ENCODE data around the gene PHF24. TPM values are rescaled to one million over a fixed set of nuclear protein-coding genes. Genes with fewer than 3 reads are reported as not detected.

The PHF24 gene
- total RNA-seq, 6 donors from 2014 or later = 0.10 to 0.74 (median 0.49) TPM; not detected in 2

DNA sequence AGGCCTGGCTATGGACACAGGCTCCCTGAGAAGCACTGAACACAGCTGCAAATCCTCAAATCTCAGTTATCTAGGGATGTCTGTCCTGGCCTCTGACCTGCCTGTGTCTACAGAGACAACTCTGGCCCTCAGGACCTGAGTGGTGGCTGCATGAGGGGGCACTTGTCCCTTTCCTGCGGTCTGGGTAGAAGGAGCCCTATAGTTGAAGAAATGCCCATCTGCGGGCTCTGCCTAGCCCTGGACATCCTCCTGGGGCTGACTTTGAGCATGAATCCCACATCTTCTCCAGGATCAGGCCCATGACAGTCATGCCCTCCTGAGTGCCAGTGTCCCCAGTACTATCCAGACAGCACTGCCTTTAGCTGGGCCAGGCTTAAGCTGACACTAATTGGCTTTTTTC lies 41.5 kb downstream of the PHF24 start:
- 100% methylated on average over 2 of the region's 2 CpGs; no CpG with 5 or more reads in 1 of the 2 donors for WGBS, 2 donors
- TF ChIP-seq EP300 (IDR thresholded peaks at IDR 0.05) (no peak), POLR2AphosphoS5 (IDR thresholded peaks at IDR 0.05) (no peak), POLR2A (IDR thresholded peaks at IDR 0.05) (no peak)
- TF ChIP-seq, protein P1, sequence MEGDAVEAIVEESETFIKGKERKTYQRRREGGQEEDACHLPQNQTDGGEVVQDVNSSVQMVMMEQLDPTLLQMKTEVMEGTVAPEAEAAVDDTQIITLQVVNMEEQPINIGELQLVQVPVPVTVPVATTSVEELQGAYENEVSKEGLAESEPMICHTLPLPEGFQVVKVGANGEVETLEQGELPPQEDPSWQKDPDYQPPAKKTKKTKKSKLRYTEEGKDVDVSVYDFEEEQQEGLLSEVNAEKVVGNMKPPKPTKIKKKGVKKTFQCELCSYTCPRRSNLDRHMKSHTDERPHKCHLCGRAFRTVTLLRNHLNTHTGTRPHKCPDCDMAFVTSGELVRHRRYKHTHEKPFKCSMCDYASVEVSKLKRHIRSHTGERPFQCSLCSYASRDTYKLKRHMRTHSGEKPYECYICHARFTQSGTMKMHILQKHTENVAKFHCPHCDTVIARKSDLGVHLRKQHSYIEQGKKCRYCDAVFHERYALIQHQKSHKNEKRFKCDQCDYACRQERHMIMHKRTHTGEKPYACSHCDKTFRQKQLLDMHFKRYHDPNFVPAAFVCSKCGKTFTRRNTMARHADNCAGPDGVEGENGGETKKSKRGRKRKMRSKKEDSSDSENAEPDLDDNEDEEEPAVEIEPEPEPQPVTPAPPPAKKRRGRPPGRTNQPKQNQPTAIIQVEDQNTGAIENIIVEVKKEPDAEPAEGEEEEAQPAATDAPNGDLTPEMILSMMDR (IDR thresholded peaks at IDR 0.05) = no peak
- Histone ChIP-seq H3K4me3 (no peak overlapping the region), H3K36me3 (peaks cover 0 to 16% (median 8%) of the 10 kb centered on the region in 4 donors), H3K4me1 (peaks cover 4 to 23% (median 13%) of the 10 kb centered on the region in 4 donors), H3K27me3 (no peaks in the 10 kb centered on the region), H3K27ac (no peak overlapping the region), H3K9me3 (no peaks in the 10 kb centered on the region)
- ATAC-seq (ENCODE audit: low FRiP score in 2 of 2) (no peak), DNase-seq (no peak)

DNA sequence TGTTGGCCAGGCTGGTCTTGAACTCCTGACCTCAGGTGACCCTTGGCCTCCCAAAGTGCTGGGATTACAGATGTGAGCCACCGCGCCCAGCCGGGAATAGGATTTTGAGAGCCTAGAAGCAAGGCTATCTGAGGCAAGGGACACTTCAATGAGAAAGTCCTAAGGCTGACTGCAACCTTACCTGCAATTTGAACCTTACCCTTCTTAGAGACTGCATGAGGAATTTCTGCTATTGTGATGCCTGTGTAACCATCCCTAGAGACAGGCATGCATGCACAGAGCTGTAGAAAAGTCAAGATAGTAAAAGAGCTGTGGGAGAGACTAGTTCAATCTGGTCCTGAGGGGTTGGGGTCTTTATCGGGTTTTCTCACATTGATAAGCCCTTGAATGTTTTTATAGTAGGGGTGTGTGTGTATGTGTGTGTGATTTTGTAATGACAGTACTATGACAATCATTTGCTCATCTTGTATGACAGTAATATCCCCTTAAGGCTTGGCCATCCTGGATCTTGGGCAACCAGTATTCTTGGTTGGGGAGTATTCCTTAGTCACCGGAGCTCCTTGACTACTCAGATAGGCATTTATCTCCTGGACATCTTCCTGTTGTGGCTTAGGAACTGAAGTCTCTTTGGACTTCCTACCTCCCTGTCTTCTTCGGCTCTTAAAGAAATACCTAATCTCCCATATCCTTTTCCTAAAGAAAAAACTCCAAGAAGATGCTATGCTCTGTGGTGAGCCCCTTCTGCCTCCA lies 42.6 kb downstream of the PHF24 start:
- ATAC-seq (ENCODE audit: low FRiP score in 2 of 2) = no peak
- 92 to 94% methylated on average over 6 of the region's 6 CpGs for WGBS, 2 donors
- TF ChIP-seq, protein P1 (IDR thresholded peaks at IDR 0.05) = no peak
- TF ChIP-seq POLR2AphosphoS5 (IDR thresholded peaks at IDR 0.05) (no peak), POLR2A (IDR thresholded peaks at IDR 0.05) (no peak), EP300 (IDR thresholded peaks at IDR 0.05) (no peak)

DNA sequence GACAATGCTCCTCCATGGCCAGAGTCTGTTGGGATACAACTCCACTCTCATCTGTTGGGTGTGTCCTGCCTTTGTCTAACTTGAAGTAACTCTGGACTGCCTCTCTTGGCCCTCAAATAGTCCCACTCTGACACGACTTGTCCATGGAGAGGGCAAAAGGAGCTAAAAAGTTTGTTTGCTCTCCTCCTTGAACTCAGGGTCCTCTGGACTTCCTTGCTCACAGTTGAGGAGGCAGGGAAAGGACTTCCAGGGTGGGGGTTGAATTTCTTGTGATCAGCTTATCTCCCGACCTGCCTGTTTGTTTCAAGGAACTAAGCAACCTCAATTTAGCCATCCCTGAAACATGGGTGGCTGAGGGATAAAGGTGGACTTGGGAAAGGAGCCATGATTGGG lies 43.2 kb downstream of the PHF24 start:
- H3K4me3 ChIP-seq = no peak overlapping the region
- H3K36me3 ChIP-seq = peaks cover 0 to 15% (median 6%) of the 10 kb centered on the region in 4 donors
- no peak for ATAC-seq (ENCODE audit: low FRiP score in 2 of 2)

More for the DNA sequence above, 42.6 kb downstream of the PHF24 start:
- H3K4me1 ChIP-seq = peaks cover 0 to 12% (median 4%) of the 10 kb centered on the region in 4 donors
- H3K27me3 ChIP-seq = no peaks in the 10 kb centered on the region
- no peak overlapping the region for H3K27ac ChIP-seq
- H3K9me3 ChIP-seq = no peaks in the 10 kb centered on the region
- no peak for DNase-seq
- H3K36me3 ChIP-seq = peaks cover 0 to 16% (median 8%) of the 10 kb centered on the region in 4 donors
- no peak overlapping the region for H3K4me3 ChIP-seq

DNA sequence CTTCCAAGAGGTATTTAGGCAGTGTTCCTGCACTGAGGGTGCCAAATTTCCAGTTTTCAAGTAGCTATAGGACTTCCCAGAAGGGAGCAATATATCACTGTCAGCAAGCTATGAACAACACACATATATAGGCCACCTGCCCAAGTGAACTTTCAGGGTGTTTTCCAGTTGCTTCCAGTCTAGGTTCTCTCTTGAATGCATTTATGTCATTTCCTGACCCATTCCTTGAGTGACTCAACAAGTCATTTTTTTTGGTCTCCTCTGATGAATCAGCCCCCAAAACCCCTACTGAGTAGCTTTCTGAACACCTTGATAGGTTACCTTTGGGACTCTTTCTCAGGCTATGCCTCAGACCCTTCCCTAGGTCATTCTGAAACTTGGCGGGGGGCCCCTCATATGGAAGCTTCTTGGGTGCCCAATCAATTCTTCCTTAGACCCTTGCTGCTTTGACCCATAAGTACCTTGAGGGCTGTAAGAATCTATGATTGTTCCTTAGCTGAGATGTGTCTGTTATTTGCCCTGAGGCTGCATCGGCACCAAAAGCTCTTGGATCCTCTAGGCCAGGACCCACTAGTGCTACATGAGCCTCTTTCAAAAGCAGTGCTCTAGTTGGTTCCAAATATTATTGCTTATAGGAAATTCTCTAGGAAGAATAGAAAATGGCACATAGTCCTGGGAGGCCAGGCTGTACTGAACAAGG lies 43.9 kb downstream of the PHF24 start:
- no peak overlapping the region for H3K27ac ChIP-seq
- H3K4me3 ChIP-seq = no peak overlapping the region
- peaks cover 0 to 11% (median 4%) of the 10 kb centered on the region in 4 donors for H3K4me1 ChIP-seq
- no peaks in the 10 kb centered on the region for H3K9me3 ChIP-seq
- 79 to 94% methylated on average over 2 of the region's 2 CpGs for WGBS, 2 donors
- ATAC-seq (ENCODE audit: low FRiP score in 2 of 2) (peak in 1 of 2 donors; percentile 48), DNase-seq (no peak)
- H3K36me3 ChIP-seq = peaks cover 0 to 8% (median 3%) of the 10 kb centered on the region in 4 donors
- TF ChIP-seq, protein P1 (IDR thresholded peaks at IDR 0.05) = no peak
- TF ChIP-seq POLR2AphosphoS5 (IDR thresholded peaks at IDR 0.05) (no peak), POLR2A (IDR thresholded peaks at IDR 0.05) (no peak), EP300 (IDR thresholded peaks at IDR 0.05) (no peak)
- H3K27me3 ChIP-seq = no peaks in the 10 kb centered on the region

More for the DNA sequence above, 43.2 kb downstream of the PHF24 start:
- DNase-seq = no peak
- H3K27ac ChIP-seq = no peak overlapping the region
- WGBS, 2 donors = 42 to 63% methylated on average over 2 of the region's 2 CpGs
- H3K9me3 ChIP-seq = no peaks in the 10 kb centered on the region
- TF ChIP-seq POLR2AphosphoS5 (IDR thresholded peaks at IDR 0.05) (no peak), EP300 (IDR thresholded peaks at IDR 0.05) (no peak), POLR2A (IDR thresholded peaks at IDR 0.05) (no peak)
- TF ChIP-seq, protein P1 (IDR thresholded peaks at IDR 0.05) = no peak
- H3K4me1 ChIP-seq = peaks cover 0 to 11% (median 4%) of the 10 kb centered on the region in 4 donors
- no peaks in the 10 kb centered on the region for H3K27me3 ChIP-seq
